Hepatocyte (in vitro differentiated cells): ENCODE measurements around the gene TBXAS1. TPM values are rescaled to one million over a fixed set of nuclear protein-coding genes. Genes with fewer than 3 reads are reported as not detected.

Experiments
- DNase-seq: peaks from one replicate; pipeline ENCODE4 v3.0.0-alpha.2; 2016; ENCODE audit warnings: low spot score
- H2AFZ ChIP-seq: fragments of 200-600 bp; sonication (generic); 2 replicates; pipeline ENCODE4 v1.6.0; 2016; ENCODE audit warnings: antibody characterized with exemption, mild to moderate bottlenecking
- H3K27ac ChIP-seq: fragments of 200-600 bp; sonication (generic); 2 replicates; pipeline ENCODE4 v1.5.1; 2016; ENCODE audit warnings: mild to moderate bottlenecking
- H3K27me3 ChIP-seq: fragments of 200-600 bp; sonication (generic); 2 replicates; pipeline ENCODE4 v1.6.1; 2016
- H3K36me3 ChIP-seq: fragments of 200-600 bp; sonication (generic); replicated peaks from 2 replicates; pipeline ENCODE4 v1.5.1; 2016; ENCODE audit warnings: low read depth; ENCODE audit not compliant: insufficient read depth
- H3K4me1 ChIP-seq: fragments of 200-600 bp; sonication (generic); 2 replicates; pipeline ENCODE4 v1.5.1; 2016; ENCODE audit warnings: mild to moderate bottlenecking, moderate library complexity; ENCODE audit not compliant: insufficient read depth
- H3K4me2 ChIP-seq: fragments of 200-600 bp; sonication (generic); 2 replicates; pipeline ENCODE4 v1.6.0; 2016
- H3K4me3 ChIP-seq: fragments of 200-600 bp; sonication (generic); 2 replicates; pipeline ENCODE4 v1.5.1; 2016; ENCODE audit warnings: mild to moderate bottlenecking
- H3K79me2 ChIP-seq: fragments of 200-600 bp; sonication (generic); 2 replicates; pipeline ENCODE4 v1.6.0; 2017; ENCODE audit warnings: mild to moderate bottlenecking
- H3K9me2 ChIP-seq: fragments of 200-600 bp; sonication (generic); replicated peaks from 2 replicates; pipeline ENCODE4 v1.6.0; 2017; ENCODE audit warnings: mild to moderate bottlenecking; ENCODE audit not compliant: insufficient read depth
- H3K9me3 ChIP-seq: fragments of 200-600 bp; sonication (generic); 2 replicates; pipeline ENCODE4 v1.5.1; 2016; ENCODE audit warnings: low read depth, mild to moderate bottlenecking
- H4K20me1 ChIP-seq: fragments of 200-600 bp; sonication (generic); 2 replicates; pipeline ENCODE4 v1.6.0; 2016; ENCODE audit warnings: mild to moderate bottlenecking; ENCODE audit not compliant: insufficient read depth, poor library complexity, severe bottlenecking
- CTCF ChIP-seq: fragments of 200-600 bp; sonication (generic); IDR thresholded peaks from 2 replicates; pipeline ENCODE4 v1.5.1; 2016; ENCODE audit warnings: antibody characterized with exemption, mild to moderate bottlenecking; ENCODE audit not compliant: poor library complexity
- EZH2 ChIP-seq: fragments of 200-600 bp; sonication (generic); IDR thresholded peaks from 2 replicates; pipeline ENCODE4 v1.6.1; 2016; ENCODE audit warnings: antibody characterized with exemption, mild to moderate bottlenecking, borderline replicate concordance
- EZH2phosphoT487 ChIP-seq: fragments of 200-600 bp; sonication (generic); IDR thresholded peaks from one replicate; pipeline ENCODE4 v1.6.1; 2018; ENCODE audit warnings: antibody characterized with exemption, mild to moderate bottlenecking, low read depth, moderate library complexity; ENCODE audit not compliant: unreplicated experiment, severe bottlenecking
- WGBS: methylation state at CpG from one replicate; pipeline ENCODE4 v1.1.6; 2016; ENCODE audit warnings: low lambda C conversion rate; ENCODE audit errors: missing lambda C conversion rate; 5-methylcytosine and 5-hydroxymethylcytosine counted together
- polyA plus RNA-seq: library from polyadenylated mRNA; unstranded; fragments of >200 nt; fragmentation: Nextera tagmentation; extraction: Ambion mirVana; gene quantifications from 2 replicates; pipeline ENCODE4 v1.2.1, GENCODE V29; 2016
- total RNA-seq: library from RNA; depleted of rRNA; stranded (reverse); fragments of >200 nt; gene quantifications from 2 replicates; pipeline ENCODE4 v1.2.3, GENCODE V29; 2014

TBXAS1 gene
- total and polyA plus RNA-seq, 2 experiments from 2014 or later, result 3.9 to 11.5 TPM

GRCh38 chr7:139895141-139895829 is 66.2 kb downstream of the TBXAS1 start:
- TF ChIP-seq CTCF, result no peak
- TF ChIP-seq EZH2, result no peak
- TF ChIP-seq EZH2phosphoT487, result no peak
- WGBS, result 92% methylated on average over 6 of the region's 6 CpGs
- Histone ChIP-seq H3K4me2 (no peak overlapping the region), H3K36me3 (no peaks in the 10 kb centered on the region), H3K4me1 (no peaks in the 10 kb centered on the region), H2AFZ (no peak overlapping the region), H3K27ac (no peak overlapping the region), H3K79me2 (no peaks in the 10 kb centered on the region), H3K9me2 (no peaks in the 10 kb centered on the region), H3K4me3 (no peak overlapping the region), H4K20me1 (no peaks in the 10 kb centered on the region), H3K27me3 (no peaks in the 10 kb centered on the region), H3K9me3 (no peaks in the 10 kb centered on the region)
- DNase-seq, result no peak

GRCh38 chr7:139896288-139896687 is 67.2 kb downstream of the TBXAS1 start:
- Histone ChIP-seq H3K4me1 (no peaks in the 10 kb centered on the region), H3K4me3 (no peak overlapping the region), H3K79me2 (no peaks in the 10 kb centered on the region), H3K27me3 (no peaks in the 10 kb centered on the region), H3K4me2 (no peak overlapping the region), H4K20me1 (no peaks in the 10 kb centered on the region), H3K9me3 (no peaks in the 10 kb centered on the region), H3K9me2 (no peaks in the 10 kb centered on the region), H3K27ac (no peak overlapping the region), H3K36me3 (no peaks in the 10 kb centered on the region), H2AFZ (no peak overlapping the region)
- no peak for TF ChIP-seq EZH2phosphoT487
- no peak for TF ChIP-seq CTCF
- no peak for TF ChIP-seq EZH2
- DNase-seq, result no peak
- WGBS, result 87% methylated on average over 3 of the region's 3 CpGs

- no peaks in the 10 kb centered on the region for H3K36me3 ChIP-seq
- no peak overlapping the region for H2AFZ ChIP-seq
- H3K27ac ChIP-seq, result no peak overlapping the region
- no peaks in the 10 kb centered on the region for H3K4me1 ChIP-seq
- no peaks in the 10 kb centered on the region for H3K79me2 ChIP-seq
- no peak overlapping the region for H3K4me3 ChIP-seq
- H3K9me2 ChIP-seq, result no peaks in the 10 kb centered on the region
- no peak for DNase-seq
- TF ChIP-seq CTCF (no peak), EZH2phosphoT487 (no peak), EZH2 (no peak)
- WGBS, result 89% methylated on average over 6 of the region's 6 CpGs
- no peaks in the 10 kb centered on the region for H3K27me3 ChIP-seq
- H3K9me3 ChIP-seq, result no peaks in the 10 kb centered on the region
- no peaks in the 10 kb centered on the region for H4K20me1 ChIP-seq
- H3K4me2 ChIP-seq, result no peak overlapping the region
Measured at GRCh38 chr7:139896831-139897230, 67.8 kb downstream of the TBXAS1 start.
